DOHH2 (cell line): ENCODE measurements around the gene CMIP.

Experiments
- H3F3A ChIP-seq: fragments of 200-600 bp; sonication (generic), shearing (Covaris generic); 2 replicates; pipeline ENCODE4 v1.6.0; 2016; ENCODE audit warnings: antibody characterized with exemption, mild to moderate bottlenecking; ENCODE audit not compliant: control insufficient read depth, insufficient read depth
- H3K27ac ChIP-seq: fragments of 200-600 bp; sonication (generic); 2 replicates; pipeline ENCODE4 v1.5.1; 2014; ENCODE audit warnings: low read depth, mild to moderate bottlenecking, low read length, moderate library complexity
- H3K27me3 ChIP-seq: fragments of 200-600 bp; sonication (generic); 2 replicates; pipeline ENCODE4 v1.6.1; 2014; ENCODE audit warnings: mild to moderate bottlenecking, low read length, mixed read lengths; ENCODE audit not compliant: control insufficient read depth
- H3K36me3 ChIP-seq: fragments of 200-600 bp; sonication (generic); 2 replicates; pipeline ENCODE4 v1.6.1; 2014; ENCODE audit warnings: mild to moderate bottlenecking, low read length, moderate library complexity, mixed read lengths; ENCODE audit not compliant: control insufficient read depth
- H3K4me1 ChIP-seq: fragments of 200-600 bp; sonication (generic); 2 replicates; pipeline ENCODE4 v1.6.1; 2014; ENCODE audit warnings: mild to moderate bottlenecking, low read length, mixed read lengths; ENCODE audit not compliant: control insufficient read depth
- H3K4me2 ChIP-seq: fragments of 200-600 bp; sonication (generic); 2 replicates; pipeline ENCODE4 v1.6.0; 2014; ENCODE audit warnings: mild to moderate bottlenecking, low read length, moderate library complexity
- H3K4me3 ChIP-seq: fragments of 200-600 bp; sonication (generic); 2 replicates; pipeline ENCODE4 v1.5.1; 2014; ENCODE audit warnings: mild to moderate bottlenecking, low read length, mixed read lengths
- H3K79me2 ChIP-seq: fragments of 200-600 bp; sonication (generic); 2 replicates; pipeline ENCODE4 v1.6.1; 2014; ENCODE audit warnings: mild to moderate bottlenecking, low read length, mixed read lengths; ENCODE audit not compliant: control insufficient read depth
- H3K9me2 ChIP-seq: fragments of 200-600 bp; sonication (generic); replicated peaks from 2 replicates; pipeline ENCODE4 v1.6.1; 2014; ENCODE audit warnings: mild to moderate bottlenecking, low read length, mixed read lengths; ENCODE audit not compliant: control insufficient read depth
- H3K9me3 ChIP-seq: fragments of 200-600 bp; sonication (generic); 2 replicates; pipeline ENCODE4 v1.6.1; 2014; ENCODE audit warnings: antibody characterized with exemption, low read length, mixed read lengths; ENCODE audit not compliant: control insufficient read depth, insufficient read depth
- H4K20me1 ChIP-seq: fragments of 200-600 bp; sonication (generic); 2 replicates; pipeline ENCODE4 v1.6.0; 2014; ENCODE audit warnings: low read depth, mild to moderate bottlenecking, antibody characterized with exemption, low read length, moderate library complexity; ENCODE audit not compliant: control insufficient read depth, insufficient read depth
- EZH2phosphoT487 ChIP-seq: fragments of 200-600 bp; sonication (generic); IDR thresholded peaks from 2 replicates; pipeline ENCODE4 v1.6.1; 2017; ENCODE audit warnings: borderline replicate concordance, mild to moderate bottlenecking, antibody characterized with exemption, low read length, moderate library complexity, mixed read lengths
- TF ChIP-seq, protein P1 (sequence below): fragments of 200-600 bp; sonication (generic); IDR thresholded peaks from one replicate; pipeline ENCODE4 v1.5.1; 2014; ENCODE audit warnings: antibody characterized with exemption, mild to moderate bottlenecking, low read depth, low read length; ENCODE audit not compliant: poor library complexity, severe bottlenecking

Gene CMIP

DNA sequence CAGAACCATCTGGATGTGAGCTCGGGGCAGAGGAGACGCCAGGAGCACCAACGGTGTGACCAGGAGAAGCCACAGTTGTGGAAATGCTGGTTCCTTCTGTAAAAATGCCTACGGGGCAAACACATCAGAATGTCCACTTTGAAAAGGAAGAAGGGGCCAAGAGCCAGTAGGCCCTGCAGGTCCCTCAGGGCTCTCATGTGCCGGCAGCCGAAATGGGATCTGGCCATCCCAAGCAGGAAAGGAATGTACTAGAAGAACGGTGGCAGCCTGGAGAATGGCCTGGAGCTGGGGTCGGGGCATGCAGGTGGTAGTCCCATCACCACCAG is 172.4 kb downstream of the CMIP start:
- H3K4me3 ChIP-seq, result no peak overlapping the region
- no peak overlapping the region; the same call in 1 of the 2 replicates for H3K4me2 ChIP-seq
- no peaks in the 10 kb centered on the region for H3K36me3 ChIP-seq
- TF ChIP-seq, protein P1, sequence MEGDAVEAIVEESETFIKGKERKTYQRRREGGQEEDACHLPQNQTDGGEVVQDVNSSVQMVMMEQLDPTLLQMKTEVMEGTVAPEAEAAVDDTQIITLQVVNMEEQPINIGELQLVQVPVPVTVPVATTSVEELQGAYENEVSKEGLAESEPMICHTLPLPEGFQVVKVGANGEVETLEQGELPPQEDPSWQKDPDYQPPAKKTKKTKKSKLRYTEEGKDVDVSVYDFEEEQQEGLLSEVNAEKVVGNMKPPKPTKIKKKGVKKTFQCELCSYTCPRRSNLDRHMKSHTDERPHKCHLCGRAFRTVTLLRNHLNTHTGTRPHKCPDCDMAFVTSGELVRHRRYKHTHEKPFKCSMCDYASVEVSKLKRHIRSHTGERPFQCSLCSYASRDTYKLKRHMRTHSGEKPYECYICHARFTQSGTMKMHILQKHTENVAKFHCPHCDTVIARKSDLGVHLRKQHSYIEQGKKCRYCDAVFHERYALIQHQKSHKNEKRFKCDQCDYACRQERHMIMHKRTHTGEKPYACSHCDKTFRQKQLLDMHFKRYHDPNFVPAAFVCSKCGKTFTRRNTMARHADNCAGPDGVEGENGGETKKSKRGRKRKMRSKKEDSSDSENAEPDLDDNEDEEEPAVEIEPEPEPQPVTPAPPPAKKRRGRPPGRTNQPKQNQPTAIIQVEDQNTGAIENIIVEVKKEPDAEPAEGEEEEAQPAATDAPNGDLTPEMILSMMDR, result no peak
- no peak for TF ChIP-seq EZH2phosphoT487
- no peak overlapping the region for H3K27ac ChIP-seq
- H3K9me3 ChIP-seq, result no peaks in the 10 kb centered on the region
- H3K9me2 ChIP-seq, result no peaks in the 10 kb centered on the region
- H3K4me1 ChIP-seq, result peaks cover 16% of the 10 kb centered on the region
- H3K27me3 ChIP-seq, result no peaks in the 10 kb centered on the region
- H3K79me2 ChIP-seq, result no peaks in the 10 kb centered on the region
- H3F3A ChIP-seq, result no peaks in the 10 kb centered on the region
- peaks cover 11% of the 10 kb centered on the region; the same call in 1 of the 2 replicates for H4K20me1 ChIP-seq

DNA sequence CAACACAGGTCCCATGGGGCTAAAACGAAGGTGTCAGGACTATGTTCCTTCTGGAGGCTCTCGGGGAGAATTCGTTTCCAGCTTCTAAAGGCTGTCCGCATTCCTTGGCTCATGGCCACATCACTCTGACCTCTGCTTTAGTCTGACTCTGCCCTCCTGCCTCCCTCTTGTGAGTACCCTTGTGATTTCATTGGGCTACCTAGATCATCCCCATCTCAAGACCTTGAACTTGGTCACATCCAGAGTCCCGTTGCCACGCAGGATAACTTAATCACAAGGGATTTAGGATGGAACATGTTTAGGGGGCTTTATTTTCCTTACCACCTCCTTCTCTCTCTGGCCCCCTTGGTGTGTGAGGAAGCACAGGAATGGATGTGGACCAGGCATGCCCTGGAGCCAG is 173.6 kb downstream of the CMIP start:
- Histone ChIP-seq H3K9me3 (no peaks in the 10 kb centered on the region), H3K4me2 (no peak overlapping the region), H4K20me1 (peaks cover 11% of the 10 kb centered on the region; the same call in 1 of the 2 replicates), H3K27ac (no peak overlapping the region), H3K36me3 (no peaks in the 10 kb centered on the region), H3K27me3 (no peaks in the 10 kb centered on the region), H3K79me2 (no peaks in the 10 kb centered on the region), H3K4me1 (peaks cover 18% of the 10 kb centered on the region), H3K9me2 (no peaks in the 10 kb centered on the region), H3F3A (no peaks in the 10 kb centered on the region), H3K4me3 (no peak overlapping the region)
- TF ChIP-seq, protein P1, result no peak
- no peak for TF ChIP-seq EZH2phosphoT487

DNA sequence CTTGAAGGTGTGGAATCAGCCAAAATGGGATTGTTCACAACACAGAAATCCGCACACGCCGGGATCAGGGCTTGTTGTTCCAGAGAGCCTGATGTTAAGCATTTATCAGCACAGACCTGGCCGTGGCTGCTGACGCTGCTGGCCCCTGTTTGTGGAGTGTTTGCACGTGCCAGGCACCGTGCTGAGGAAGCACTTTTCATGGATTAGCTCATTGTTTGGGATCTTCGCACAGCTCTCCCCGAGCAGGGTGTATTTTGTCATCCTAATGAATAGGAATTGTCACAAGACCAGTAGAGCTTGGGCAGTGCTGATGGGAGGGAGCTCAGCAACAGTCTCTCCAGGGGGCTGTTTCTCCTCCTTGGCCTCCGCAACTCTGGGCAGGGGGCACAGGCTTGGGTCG is 174.1 kb downstream of the CMIP start:
- Histone ChIP-seq H3F3A (no peaks in the 10 kb centered on the region), H3K27me3 (no peaks in the 10 kb centered on the region), H3K9me2 (no peaks in the 10 kb centered on the region), H3K36me3 (no peaks in the 10 kb centered on the region), H3K9me3 (no peaks in the 10 kb centered on the region), H4K20me1 (peaks cover 11% of the 10 kb centered on the region; the same call in 1 of the 2 replicates), H3K4me3 (no peak overlapping the region), H3K4me2 (no peak overlapping the region), H3K27ac (no peak overlapping the region), H3K4me1 (peaks cover 19% of the 10 kb centered on the region), H3K79me2 (no peaks in the 10 kb centered on the region)
- TF ChIP-seq, protein P1, result no peak
- TF ChIP-seq EZH2phosphoT487, result no peak

DNA sequence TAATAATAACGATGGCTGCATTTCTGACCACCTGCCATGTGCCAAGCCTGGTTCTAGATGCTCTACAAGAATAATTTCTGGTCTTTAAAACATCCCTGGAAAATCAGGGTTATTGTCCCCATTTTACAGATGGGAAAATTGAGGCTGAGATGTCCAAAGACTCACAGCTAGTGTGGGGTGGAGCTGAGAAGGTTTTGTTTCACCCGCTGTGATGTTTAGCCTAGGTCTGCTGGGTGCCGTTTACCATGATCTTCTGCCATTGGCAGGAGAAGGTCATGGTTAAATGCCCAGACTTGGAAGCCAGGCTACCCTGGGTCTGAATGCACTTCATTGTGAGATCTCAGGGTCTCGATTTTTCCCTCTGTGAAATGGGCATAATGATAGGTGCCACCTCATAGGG is 175.4 kb downstream of the CMIP start:
- TF ChIP-seq, protein P1, result no peak
- no peak for TF ChIP-seq EZH2phosphoT487
- H3K4me1 ChIP-seq, result peaks cover 19% of the 10 kb centered on the region
- no peaks in the 10 kb centered on the region for H3K36me3 ChIP-seq
- H4K20me1 ChIP-seq, result peaks cover 8% of the 10 kb centered on the region; the same call in 1 of the 2 replicates
- H3K4me2 ChIP-seq, result no peak overlapping the region
- no peak overlapping the region for H3K4me3 ChIP-seq
- no peaks in the 10 kb centered on the region for H3K9me3 ChIP-seq
- no peak overlapping the region for H3K27ac ChIP-seq
- H3K9me2 ChIP-seq, result no peaks in the 10 kb centered on the region
- no peaks in the 10 kb centered on the region for H3K27me3 ChIP-seq
- H3K79me2 ChIP-seq, result no peaks in the 10 kb centered on the region
- H3F3A ChIP-seq, result no peaks in the 10 kb centered on the region
